Measurements from ENCODE around the gene ZER1. TPM values are rescaled to one million over a fixed set of nuclear protein-coding genes. Genes with fewer than 3 reads are reported as not detected.

Gene ZER1
- total RNA-seq, 2 donors from 2014 or later = 61.6 to 72.6 TPM

DNA sequence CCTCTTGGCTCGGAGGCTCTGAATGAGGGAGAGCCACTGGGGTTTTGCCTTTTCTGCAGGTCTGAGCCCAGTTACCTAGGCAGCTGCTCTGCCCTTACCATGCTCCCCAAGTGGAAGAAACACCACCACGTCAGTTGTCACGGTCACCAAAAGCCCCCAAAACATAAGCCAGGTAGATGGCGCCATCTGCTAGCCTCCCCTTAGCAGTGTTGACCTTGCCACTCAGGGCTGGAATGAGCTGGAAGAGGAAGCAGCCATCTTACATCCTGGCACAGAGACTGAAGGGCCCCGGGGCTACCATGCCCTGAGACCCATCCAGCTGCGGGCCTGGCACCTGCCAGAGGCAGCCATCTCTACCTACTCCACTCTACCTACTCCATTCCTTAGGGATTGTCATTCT, 7.4 kb downstream of the ZER1 start:
- TF ChIP-seq, protein P1, sequence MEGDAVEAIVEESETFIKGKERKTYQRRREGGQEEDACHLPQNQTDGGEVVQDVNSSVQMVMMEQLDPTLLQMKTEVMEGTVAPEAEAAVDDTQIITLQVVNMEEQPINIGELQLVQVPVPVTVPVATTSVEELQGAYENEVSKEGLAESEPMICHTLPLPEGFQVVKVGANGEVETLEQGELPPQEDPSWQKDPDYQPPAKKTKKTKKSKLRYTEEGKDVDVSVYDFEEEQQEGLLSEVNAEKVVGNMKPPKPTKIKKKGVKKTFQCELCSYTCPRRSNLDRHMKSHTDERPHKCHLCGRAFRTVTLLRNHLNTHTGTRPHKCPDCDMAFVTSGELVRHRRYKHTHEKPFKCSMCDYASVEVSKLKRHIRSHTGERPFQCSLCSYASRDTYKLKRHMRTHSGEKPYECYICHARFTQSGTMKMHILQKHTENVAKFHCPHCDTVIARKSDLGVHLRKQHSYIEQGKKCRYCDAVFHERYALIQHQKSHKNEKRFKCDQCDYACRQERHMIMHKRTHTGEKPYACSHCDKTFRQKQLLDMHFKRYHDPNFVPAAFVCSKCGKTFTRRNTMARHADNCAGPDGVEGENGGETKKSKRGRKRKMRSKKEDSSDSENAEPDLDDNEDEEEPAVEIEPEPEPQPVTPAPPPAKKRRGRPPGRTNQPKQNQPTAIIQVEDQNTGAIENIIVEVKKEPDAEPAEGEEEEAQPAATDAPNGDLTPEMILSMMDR (IDR thresholded peaks at IDR 0.05) = no peak

DNA sequence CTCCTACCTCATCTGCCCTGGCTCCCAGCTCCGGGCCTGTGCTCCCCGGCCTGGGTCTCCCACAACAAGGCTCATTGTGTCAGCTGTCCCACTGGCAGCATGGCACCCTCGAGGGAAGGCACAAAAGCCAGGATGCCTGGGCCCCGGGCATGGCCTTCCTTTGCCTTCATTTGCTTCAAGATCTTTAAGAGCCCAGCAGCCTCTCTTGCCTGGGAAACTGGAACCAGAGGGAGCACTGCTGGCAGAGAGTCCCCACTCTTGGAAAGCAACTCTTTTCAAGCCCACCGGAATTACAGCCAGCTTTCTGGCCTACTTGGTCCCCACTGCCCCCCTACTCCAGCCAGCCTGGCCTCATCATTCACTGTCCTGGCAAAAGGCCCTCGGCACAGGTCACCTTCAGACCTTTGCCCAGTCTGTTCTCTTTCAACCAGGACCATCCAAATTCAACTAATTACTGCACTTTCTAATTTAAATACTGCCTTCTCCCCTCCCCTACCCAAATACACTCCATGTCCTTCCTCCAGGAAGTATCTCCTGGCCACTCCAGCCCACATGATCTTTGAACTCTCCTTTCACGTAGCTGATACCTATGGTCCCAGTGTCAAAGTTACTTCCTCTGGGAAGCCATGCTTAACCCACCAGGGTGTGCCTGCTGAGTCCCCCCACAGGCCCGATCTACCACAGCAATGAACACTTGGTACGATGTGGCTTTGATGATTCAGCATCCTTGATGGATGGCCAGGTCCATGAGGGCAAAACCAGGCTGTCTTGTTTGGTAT, 8.9 kb downstream of the ZER1 start:
- Histone ChIP-seq H3K27ac (no peak overlapping the region), H3K4me1 (no peaks in the 10 kb centered on the region), H3K27me3 (no peaks in the 10 kb centered on the region), H3K9me3 (no peaks in the 10 kb centered on the region), H3K36me3 (no peaks in the 10 kb centered on the region), H3K4me3 (no peak overlapping the region)
- TF ChIP-seq, protein P1 (IDR thresholded peaks at IDR 0.05) = no peak
- DNase-seq (ENCODE audit: low spot score) = no peak

More for the DNA sequence above, 7.4 kb downstream of the ZER1 start:
- H3K36me3 ChIP-seq = no peaks in the 10 kb centered on the region
- H3K27ac ChIP-seq = no peak overlapping the region
- no peaks in the 10 kb centered on the region for H3K4me1 ChIP-seq
- no peaks in the 10 kb centered on the region for H3K27me3 ChIP-seq
- no peak overlapping the region for H3K4me3 ChIP-seq
- no peaks in the 10 kb centered on the region for H3K9me3 ChIP-seq
- DNase-seq (ENCODE audit: low spot score) = no peak

- Histone ChIP-seq H3K4me3 (no peak overlapping the region), H3K4me1 (no peaks in the 10 kb centered on the region), H3K36me3 (peaks cover 20% of the 10 kb centered on the region), H3K27me3 (no peaks in the 10 kb centered on the region), H3K27ac (no peak overlapping the region), H3K9me3 (no peaks in the 10 kb centered on the region)
- no peak for DNase-seq (ENCODE audit: low spot score)
- TF ChIP-seq, protein P1 (IDR thresholded peaks at IDR 0.05) = no peak
These were observed 14.1 kb downstream of the ZER1 start for GRCh38 chr9:128757602-128758001.

- TF ChIP-seq, protein P1 (IDR thresholded peaks at IDR 0.05) = no peak
- Histone ChIP-seq H3K36me3 (peaks cover 45% of the 10 kb centered on the region), H3K27me3 (no peaks in the 10 kb centered on the region), H3K4me3 (no peak overlapping the region), H3K9me3 (no peaks in the 10 kb centered on the region), H3K27ac (no peak overlapping the region), H3K4me1 (no peaks in the 10 kb centered on the region)
- DNase-seq (ENCODE audit: low spot score) = no peak
These were observed 18.1 kb downstream of the ZER1 start for GRCh38 chr9:128753627-128754026.

DNA sequence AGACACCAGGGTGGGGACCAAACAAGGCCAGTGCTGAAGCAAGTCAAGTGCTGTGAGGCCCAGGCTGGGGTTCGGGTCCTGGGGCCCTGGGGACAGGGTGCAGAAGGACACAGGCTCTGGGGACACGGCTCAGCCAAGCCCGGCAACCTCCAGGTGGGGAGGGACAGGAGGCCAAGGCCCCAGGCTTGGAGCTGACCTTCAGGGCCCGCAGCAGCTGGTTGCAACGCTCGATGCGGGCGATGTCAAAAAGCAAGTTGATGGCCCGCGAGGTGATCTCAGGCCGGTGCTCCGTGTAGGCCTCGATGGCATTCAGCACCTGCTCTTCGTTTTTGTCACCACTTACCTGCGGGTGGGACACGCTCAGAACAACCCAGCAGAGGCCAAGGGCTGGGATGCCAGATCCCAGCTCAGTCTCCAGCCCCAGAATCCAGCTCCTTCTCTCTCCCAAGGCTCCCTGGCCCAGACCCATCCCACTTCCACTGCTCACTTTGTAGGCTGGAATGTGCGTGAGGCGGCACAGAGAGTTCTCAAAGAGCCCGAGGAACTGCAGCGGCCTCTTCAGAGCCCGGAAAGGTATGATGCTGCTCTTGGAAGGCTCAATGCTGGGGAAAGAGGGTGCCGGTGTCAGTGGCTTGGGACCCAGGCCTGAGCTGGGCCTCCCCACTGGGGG, 20.7 kb downstream of the ZER1 start:
- no peak overlapping the region for H3K4me3 ChIP-seq
- TF ChIP-seq, protein P1 (IDR thresholded peaks at IDR 0.05) = no peak
- H3K27me3 ChIP-seq = no peaks in the 10 kb centered on the region
- H3K27ac ChIP-seq = no peak overlapping the region
- no peaks in the 10 kb centered on the region for H3K9me3 ChIP-seq
- peaks cover 45% of the 10 kb centered on the region for H3K36me3 ChIP-seq
- no peaks in the 10 kb centered on the region for H3K4me1 ChIP-seq
- DNase-seq (ENCODE audit: low spot score) = no peak
